Coronary artery (tissue), 2 donors: Measurements from ENCODE around the gene THSD7A.

Experiments
- DNase-seq: peaks from one replicate; pipeline ENCODE4 v3.0.0-alpha.2; 2017; ENCODE audit warnings: low spot score
- H3K27ac ChIP-seq, 2 donors: fragments of 200-600 bp; sonication (generic); one replicate each; pipeline ENCODE4 v1.5.1; 2016 to 2019
- H3K4me3 ChIP-seq: fragments of 200-600 bp; sonication (generic); 2 replicates; pipeline ENCODE4 v1.5.1; 2016; ENCODE audit warnings: mild to moderate bottlenecking, moderate library complexity
- TF ChIP-seq, protein P1 (sequence below): fragments of 200-600 bp; sonication (generic); IDR thresholded peaks from one replicate; pipeline ENCODE4 v1.5.1; 2019; ENCODE audit warnings: antibody characterized with exemption

The THSD7A gene

DNA sequence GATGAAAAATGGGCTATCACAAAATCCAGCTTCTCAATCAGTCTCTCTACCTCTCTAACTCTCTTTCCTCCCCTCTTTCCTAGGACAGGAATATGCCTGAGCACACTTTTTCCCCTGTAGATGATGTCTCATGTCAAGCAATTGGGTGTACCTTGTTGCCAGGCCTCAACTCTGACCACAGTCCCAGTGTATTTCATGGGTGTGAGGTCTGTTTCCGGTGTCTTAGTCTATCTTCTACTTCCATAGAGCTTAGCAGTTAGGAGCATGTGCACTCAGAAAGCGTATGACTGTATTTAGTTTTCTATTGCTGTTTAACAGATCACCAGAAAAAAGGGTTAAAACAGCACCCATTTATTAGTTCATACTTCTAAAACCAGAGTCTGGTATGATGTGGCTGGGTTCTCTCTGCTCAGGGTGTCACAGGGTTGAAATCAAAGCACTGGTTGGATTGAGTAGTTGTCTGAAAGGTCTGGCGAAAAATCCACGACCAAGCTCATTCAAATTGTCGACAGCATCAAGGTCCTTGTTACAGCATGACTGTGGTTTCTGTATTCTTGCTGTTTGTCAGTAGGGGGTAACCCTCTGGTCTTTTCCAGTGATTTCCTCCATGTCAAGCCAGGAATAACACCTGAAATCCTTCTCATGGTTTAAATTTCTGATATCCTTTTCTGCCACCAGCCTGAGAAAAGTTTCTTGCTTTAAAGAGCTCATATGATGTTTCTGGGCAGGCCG, 130.0 kb downstream of the THSD7A start:
- Histone ChIP-seq H3K4me3 (no peak overlapping the region), H3K27ac (no peak overlapping the region)
- DNase-seq, result no peak
- TF ChIP-seq, protein P1, sequence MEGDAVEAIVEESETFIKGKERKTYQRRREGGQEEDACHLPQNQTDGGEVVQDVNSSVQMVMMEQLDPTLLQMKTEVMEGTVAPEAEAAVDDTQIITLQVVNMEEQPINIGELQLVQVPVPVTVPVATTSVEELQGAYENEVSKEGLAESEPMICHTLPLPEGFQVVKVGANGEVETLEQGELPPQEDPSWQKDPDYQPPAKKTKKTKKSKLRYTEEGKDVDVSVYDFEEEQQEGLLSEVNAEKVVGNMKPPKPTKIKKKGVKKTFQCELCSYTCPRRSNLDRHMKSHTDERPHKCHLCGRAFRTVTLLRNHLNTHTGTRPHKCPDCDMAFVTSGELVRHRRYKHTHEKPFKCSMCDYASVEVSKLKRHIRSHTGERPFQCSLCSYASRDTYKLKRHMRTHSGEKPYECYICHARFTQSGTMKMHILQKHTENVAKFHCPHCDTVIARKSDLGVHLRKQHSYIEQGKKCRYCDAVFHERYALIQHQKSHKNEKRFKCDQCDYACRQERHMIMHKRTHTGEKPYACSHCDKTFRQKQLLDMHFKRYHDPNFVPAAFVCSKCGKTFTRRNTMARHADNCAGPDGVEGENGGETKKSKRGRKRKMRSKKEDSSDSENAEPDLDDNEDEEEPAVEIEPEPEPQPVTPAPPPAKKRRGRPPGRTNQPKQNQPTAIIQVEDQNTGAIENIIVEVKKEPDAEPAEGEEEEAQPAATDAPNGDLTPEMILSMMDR, result no peak

DNA sequence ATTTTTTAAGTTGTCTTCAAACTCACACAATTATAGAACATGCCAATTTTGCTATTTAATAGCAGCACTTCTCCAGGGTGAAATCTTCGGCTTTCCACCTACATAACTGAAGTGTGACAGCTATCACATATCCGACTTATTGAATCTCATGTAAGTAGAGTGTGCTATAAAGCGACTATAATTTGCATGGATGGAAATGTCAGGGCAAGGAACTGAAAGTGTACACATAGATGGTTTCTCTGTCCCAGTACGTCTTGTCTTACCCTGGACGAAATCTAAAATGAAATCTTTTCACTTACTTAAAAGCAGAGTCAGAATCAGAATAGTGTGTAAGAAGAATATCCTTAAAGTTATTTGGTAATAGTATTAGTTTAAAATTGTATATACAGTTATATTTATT, 132.3 kb downstream of the THSD7A start:
- TF ChIP-seq, protein P1, result no peak
- no peak overlapping the region for H3K4me3 ChIP-seq
- H3K27ac ChIP-seq, result no peak overlapping the region
- DNase-seq, result no peak

DNA sequence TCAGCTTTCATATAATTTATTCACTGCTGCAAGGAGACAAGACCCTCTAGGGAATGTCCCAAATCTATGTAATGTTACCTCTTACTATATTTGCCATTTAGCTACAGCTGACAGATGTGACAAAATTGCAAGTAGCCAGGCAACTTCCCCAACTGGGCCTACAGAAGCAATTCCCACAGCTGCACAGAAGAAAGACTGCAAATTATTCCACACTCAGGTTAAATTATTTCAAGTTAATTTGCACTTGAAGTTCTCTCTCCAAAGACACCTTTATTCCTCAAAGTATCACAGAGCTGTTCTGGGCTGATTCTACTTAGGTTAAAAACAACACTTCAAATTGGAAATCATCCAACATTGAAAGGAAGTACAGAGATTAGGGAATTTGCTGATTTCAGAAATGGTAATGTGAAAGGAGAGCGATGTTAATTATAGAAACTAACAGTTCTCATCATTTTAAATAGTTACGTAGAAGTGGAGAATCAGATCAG, 133.6 kb downstream of the THSD7A start:
- no peak for DNase-seq
- TF ChIP-seq, protein P1, result no peak
- Histone ChIP-seq H3K27ac (no peak overlapping the region), H3K4me3 (no peak overlapping the region)

DNA sequence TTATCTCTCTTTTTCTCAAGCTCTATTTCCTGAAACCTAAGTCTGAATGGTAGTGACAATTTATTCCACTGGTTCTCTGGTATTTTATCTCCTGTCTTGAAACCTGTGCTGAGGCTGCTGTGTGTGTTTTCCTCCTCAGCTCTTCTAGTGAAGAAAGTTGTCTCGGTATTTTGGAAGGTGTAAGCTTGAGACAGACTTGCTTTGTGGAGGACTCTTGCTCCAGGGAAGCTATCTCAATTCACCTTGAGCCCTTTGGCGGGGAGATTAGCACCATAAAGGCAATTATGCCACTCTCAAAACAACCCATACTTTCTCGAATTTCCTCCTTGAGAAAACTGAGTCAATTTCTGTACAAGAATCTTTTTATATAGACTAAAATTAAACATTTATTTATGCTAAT, 141.6 kb downstream of the THSD7A start:
- H3K27ac ChIP-seq, result no peak overlapping the region
- TF ChIP-seq, protein P1, result no peak
- DNase-seq, result no peak
- H3K4me3 ChIP-seq, result no peak overlapping the region

DNA sequence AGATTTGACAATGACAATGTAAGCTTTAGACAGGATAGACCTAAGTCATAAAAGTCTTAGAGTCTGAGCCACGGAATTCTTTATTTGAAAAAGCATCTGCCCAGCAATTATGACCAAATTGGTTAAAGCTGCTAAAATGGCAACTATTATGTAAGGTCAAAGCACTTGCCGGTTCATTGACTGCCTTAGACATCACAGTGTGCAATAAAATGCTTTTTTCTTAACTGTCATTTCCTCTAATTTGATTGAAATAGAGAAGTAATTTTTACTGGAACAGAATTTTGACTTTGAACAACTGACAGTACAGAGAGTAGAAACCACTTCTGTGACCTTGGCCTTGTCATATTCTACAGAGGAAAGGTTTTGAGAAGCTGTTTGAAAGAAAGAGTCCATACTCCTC, 142.9 kb downstream of the THSD7A start:
- TF ChIP-seq, protein P1, result no peak
- no peak for DNase-seq
- Histone ChIP-seq H3K4me3 (no peak overlapping the region), H3K27ac (no peak overlapping the region)

DNA sequence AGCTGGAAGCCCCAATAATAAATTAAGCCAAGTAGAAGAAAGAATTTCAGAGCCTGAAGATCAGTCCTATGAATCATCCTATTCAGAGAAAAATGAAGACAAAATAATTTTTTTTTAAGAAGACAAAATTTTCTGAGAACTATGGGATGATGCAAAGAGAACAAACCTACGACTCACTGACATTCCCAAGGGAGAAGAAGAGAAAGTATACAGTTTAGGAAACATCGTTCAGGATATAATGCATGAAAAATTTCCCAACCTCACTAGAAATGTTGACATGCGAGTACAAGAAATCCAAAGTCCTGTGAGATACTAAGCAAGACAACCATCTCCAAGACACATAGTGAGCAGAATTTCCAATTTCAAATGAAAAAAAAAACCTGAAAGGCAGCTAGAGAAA, 150.5 kb downstream of the THSD7A start:
- no peak for DNase-seq
- TF ChIP-seq, protein P1, result no peak
- Histone ChIP-seq H3K27ac (no peak overlapping the region), H3K4me3 (no peak overlapping the region)

DNA sequence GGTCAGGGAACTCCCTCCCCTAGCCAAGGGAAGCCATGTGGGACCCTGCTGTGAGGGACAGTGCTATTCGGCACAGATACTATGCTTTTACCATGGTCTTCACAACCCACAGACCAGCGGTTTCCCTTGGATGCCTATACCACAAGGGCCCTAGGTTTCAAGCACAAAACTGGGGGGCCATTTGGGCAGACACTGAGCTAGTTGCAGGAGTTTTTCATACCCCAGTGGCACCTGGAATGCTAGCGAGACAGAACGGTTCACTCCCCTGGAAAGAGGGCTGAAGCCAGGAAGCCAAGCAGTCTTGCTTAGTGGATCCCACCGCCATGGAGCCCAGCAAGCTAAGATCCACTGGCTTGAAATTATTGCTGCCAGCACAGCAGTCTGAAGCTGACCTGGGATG, 156.8 kb downstream of the THSD7A start:
- TF ChIP-seq, protein P1, result no peak
- no peak for DNase-seq
- Histone ChIP-seq H3K27ac (no peak overlapping the region), H3K4me3 (no peak overlapping the region)
